ENCODE measurements around the gene MTFP1.

DNA sequence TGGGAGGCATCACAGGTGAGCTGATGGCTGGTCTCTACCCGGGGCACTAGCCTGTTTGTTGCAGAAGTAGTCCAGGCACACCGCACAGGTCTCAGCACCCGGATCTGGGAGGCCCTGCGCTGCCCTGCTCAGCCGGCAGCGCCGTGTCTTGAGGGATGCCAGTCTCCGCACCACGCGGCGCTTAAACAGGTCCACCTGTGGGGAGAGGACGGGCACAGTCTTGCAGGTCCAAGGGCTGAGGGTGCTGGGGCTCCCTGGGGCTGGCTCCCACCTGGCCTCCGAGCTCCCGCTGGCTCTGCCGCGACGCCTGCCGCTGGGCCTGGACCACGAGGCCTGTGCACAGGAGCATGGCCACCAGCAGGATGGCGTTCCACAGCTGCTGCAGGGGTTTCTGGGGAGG, 45.6 kb upstream of the MTFP1 start:
- TF ChIP-seq, protein P1, sequence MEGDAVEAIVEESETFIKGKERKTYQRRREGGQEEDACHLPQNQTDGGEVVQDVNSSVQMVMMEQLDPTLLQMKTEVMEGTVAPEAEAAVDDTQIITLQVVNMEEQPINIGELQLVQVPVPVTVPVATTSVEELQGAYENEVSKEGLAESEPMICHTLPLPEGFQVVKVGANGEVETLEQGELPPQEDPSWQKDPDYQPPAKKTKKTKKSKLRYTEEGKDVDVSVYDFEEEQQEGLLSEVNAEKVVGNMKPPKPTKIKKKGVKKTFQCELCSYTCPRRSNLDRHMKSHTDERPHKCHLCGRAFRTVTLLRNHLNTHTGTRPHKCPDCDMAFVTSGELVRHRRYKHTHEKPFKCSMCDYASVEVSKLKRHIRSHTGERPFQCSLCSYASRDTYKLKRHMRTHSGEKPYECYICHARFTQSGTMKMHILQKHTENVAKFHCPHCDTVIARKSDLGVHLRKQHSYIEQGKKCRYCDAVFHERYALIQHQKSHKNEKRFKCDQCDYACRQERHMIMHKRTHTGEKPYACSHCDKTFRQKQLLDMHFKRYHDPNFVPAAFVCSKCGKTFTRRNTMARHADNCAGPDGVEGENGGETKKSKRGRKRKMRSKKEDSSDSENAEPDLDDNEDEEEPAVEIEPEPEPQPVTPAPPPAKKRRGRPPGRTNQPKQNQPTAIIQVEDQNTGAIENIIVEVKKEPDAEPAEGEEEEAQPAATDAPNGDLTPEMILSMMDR (IDR thresholded peaks at IDR 0.05) = no peak
- no peak for TF ChIP-seq POLR2A (IDR thresholded peaks at IDR 0.05)

Measured in lower leg skin (tissue), 3 donors.